Stimulated activated CD4-positive, alpha-beta T cell treated with anti-CD3 and anti-CD28 coated beads, Interleukin-12 subunit alpha, Interleukin-12 subunit beta, amount 100 ng/mL, for 24 hours (primary cell): ENCODE data around the gene VEGFC.

Source experiments
- DNase-seq, 2 experiments: peaks; one replicate each; pipeline ENCODE4 v3.0.0-alpha.2; 2020; ENCODE audit warnings: low read depth in 2 of 2

The VEGFC gene

DNA sequence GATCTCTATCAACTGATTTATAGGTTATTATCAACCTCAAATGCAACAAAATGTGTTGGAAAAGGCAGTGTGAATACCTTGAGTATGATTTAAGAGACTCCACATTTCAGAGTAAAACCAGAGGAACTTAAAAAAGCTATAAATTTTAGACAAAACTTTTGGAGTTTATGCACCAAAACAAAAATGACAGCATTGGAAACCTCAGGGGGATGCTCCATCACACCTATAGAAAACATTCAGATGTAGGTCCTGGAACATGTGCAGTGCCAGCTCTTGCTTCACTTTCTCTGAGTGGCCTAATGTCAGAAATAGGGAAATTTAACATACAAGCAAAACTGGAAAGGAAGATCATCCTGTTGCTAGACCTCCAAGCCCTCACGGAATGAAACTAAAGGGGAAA is 5.8 kb upstream of the VEGFC start:
- DNase-seq, result no peak

DNA sequence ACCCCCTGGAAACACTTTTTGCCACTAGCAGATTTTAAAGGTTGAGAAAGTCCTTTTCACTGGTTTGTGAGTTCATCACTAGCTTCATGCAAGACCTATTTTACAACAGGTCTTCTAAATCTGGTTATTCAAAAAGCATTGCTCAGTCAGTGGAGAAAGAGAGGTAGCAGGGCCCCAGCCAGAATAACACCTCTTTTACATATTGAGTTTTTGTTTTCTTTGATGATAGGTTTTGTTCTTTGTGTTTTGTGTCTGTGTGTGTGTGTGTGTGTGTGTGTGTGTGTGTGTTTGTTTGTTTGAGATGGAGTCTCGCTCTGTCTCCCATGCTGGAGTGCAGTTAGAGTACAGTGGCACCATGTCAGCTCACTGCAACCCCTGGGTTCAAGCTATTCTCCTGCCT is 2.7 kb upstream of the VEGFC start:
- no peak for DNase-seq

DNA sequence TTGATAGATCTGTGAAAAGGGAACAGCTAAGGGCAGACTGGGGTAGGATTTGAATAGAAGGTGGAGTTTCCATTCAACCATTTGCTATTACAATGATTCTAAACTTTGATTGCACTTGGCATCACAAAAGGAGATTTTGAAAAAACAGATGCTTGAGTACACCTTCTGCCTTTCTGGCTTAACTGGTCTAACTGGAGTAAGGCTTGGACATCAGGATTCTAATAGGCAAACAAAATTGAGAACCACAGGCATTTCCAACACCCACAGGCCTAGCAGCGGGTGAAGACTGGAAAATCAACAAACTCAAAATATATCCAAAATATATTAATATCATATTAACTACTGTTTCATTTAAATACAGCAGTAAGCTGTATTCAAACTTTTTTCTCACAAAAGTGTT is 1.9 kb upstream of the VEGFC start:
- no peak for DNase-seq

DNA sequence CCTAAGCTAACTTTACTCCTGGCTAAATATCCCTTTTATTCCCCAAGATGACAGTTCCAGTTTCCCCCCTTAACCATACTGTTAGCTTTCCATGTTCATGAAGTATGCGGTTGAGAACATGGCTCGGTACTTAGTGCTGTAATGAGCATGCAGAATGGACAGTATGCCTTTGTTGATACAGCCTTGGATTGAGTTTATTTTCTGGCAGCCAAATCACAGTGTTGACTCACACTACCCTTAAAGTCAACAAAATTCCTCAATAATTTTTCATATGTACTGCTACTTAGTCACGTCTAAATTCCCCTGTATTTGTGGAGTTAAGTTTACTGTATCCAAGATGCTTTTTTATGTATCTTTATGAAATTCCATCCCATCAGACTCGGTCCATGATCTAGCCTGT is 1.4 kb upstream of the VEGFC start:
- no peak for DNase-seq

DNA sequence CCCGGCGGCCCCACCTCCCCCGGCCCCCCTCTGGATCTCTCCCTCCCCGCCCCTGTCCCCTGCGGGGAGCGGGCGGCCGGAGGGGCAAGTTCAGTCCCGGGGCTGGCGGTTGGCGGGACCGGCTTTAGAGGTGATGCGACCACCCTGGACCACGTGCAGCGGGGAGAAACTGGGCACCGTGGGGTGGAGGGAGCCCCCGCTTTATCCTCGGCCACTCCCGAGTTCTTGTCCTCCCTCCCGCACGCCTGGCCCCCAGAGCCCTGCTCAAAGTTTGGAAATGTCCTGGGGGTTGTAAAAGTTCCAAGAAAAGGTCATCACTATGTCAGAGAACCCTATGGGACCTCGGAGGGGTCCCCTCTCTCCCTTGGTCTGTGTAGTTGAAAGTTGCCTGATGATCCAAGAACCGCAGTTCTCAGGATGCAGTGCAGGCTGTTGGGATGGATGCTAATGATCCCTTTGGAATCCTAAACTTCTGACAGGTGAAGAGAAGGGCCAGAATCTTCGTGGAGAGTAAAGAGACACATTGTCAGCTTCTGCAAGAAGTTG is 411 bp upstream of the VEGFC start:
- DNase-seq, result no peak

DNA sequence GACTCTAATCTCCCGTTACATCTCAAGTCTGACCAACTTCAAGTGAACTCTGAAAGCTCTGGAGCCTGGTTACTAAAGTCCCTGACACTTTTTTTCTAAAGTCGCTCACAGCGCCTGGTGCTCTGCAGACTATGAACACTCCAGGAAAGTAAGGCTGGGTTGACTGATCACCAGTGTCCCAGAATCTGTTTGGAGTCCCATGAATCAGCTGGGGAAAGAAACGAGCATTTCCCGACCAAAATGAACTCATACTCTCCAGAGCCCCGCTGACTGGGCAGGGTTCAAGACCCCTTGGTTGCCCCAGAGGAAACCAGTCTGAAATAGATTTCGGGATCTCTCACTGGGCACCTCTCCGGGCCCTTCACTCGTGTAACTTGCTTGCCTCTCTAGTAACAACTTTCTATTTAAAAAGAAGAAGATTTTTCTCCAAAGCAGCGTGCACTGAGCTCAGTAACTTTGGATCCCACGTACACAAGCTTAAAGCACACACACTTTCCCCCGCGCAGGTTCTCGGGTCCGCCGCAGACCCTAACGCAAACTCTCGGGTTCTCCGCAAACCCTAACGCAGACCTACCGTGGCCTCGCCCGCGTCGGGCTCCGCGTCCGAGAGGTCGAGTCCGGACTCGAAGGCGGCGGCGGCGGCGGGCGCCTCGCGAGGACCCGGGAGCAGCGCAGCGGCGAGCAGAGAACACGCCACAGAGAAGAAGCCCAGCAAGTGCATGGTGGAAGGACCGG is 964 bp downstream of the VEGFC start:
- DNase-seq, result no peak

DNA sequence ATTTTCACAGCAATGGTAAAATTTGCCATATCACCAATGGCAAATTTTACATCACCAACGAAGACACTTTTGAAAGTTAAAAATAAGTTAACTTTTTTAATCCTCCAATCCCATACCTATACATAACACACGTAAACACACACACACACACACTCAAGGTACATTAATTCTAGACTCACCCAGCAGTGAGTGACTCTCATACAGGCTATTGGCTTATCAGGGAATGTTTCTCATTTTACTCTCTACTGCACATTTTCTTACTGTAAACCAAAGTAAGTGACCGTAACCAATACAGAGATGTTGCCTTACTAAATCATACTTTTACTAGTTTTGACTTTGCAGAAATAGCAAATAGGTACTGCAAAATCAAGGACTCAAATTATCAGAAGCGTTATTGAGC is 2.3 kb downstream of the VEGFC start:
- DNase-seq, result no peak

DNA sequence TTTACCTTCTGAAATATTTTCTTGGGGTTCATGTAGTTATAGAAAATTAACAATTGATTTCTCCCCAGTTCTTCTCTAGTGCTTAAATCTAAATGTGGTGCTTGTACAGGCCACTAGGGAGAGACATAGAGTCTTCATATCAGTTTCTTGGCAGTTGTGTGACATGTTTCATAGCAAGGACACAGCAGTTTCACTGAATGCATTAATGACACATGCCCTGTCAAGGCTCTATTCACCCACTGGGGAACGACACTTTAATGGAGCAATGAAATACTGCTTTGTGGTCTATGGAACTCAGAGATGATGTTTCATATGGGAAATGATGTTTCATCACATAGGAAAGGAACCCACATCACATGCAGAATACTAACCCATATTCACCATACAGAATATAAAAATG is 2.8 kb downstream of the VEGFC start:
- DNase-seq, result no peak

DNA sequence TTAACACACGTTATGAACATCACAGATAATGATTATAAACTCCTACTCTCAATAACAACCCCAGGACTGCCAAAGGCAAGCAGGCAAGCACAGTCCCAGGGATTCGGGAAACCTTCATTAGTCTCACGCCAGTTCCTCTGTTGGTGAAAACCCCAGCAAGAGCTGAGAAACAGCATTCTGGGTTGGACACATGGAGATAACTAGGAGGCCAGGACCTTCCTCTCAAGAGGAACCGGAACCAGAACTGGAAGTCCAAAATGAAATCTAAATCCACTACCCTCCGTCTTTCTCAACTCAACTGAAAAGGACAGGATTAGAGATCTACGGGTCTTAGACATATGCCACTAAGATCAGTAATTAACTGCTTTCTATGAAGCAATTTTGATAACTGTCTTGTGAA is 3.8 kb downstream of the VEGFC start:
- DNase-seq, result no peak

DNA sequence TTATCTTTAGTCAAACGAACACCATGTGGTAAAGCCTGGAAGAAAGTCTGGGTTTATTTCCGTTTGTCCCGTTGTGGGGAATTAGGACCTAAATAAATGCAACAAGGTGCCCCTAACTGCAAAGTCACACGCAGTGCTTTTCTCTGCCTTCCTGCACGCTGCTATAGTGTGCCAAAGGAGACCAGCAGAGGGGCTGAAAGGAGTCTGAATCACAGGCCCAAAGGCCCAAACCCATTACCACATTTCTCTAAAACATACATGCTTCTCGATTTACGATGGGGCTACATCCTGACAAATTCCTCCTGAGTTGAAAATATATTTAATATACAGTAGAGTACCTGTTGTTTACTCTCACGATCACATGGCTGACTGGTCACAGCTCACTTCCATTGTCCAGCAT is 4.5 kb downstream of the VEGFC start:
- no peak for DNase-seq

DNA sequence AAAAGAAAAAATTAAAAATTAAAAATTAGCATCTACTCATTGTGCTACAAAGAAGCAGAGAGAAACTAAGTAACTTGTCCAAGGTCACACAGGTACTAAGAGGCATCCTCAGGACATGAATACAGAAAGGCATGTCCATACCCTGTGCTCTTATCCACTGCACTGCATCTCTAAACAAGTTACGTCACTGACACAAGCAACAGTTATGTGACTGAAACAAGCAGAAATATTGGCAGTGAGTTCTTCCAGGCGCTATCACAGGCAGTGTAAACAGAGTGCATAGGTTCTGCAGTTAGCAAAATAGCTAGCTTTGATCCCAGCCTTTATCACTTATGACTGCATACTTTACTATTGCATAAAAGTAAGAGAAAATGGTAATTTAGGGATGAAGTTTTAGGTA is 7.9 kb downstream of the VEGFC start:
- DNase-seq, result no peak

DNA sequence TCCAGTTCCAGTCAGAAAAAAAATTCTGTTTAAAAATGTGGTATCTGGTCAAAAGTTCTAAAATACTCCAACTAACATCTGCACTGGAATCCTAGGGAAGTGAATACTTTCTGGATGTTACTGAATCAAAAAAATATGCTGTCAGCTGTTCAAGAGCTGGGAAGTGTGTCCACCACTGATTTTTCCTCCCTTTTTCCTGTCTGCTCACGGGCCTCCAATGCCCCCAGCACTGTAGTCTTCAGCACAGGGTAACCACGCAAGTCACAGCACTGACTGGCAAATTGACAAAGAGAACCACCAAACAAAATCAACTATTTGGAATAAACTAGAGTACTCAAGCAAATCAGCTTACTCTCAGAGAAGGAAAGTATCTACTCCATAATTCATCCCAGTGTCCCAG is 9.9 kb downstream of the VEGFC start:
- no peak for DNase-seq

DNA sequence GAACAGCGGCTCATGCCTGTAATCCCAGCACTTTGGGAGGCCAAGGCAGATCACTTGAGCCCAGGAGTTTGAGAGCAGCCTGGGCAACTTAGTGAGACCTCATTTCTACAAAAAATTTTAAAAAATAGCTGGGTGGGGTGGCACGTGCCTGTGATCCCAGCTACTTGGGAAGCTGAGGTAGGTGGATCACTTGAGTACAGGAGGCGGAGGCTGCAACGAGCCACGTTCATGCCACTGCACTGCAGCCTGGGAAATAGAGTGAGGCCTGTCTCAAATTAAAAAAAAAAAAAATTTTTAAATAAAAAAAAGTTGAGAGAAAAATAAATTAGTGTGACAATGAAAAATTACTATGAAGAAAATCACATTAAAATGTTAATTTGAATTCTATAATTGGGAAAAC is 10.5 kb downstream of the VEGFC start:
- no peak for DNase-seq

DNA sequence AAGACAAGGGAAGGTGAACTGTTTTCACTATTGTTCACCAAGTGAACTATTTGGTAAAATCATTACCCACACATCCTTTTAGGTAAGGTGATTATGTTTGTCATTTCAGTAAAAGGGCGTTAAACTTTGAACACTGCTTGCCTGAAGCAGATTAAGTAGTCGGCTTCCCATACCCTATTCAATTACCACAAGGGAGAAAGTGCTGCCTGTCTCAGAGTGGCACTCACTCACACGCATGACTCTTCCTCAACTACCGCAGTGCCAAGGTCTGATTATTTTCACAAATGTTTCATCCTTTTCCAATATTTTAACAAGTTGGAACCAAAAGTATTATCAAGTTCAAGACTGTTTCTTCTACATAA is 11.0 kb downstream of the VEGFC start:
- no peak for DNase-seq

DNA sequence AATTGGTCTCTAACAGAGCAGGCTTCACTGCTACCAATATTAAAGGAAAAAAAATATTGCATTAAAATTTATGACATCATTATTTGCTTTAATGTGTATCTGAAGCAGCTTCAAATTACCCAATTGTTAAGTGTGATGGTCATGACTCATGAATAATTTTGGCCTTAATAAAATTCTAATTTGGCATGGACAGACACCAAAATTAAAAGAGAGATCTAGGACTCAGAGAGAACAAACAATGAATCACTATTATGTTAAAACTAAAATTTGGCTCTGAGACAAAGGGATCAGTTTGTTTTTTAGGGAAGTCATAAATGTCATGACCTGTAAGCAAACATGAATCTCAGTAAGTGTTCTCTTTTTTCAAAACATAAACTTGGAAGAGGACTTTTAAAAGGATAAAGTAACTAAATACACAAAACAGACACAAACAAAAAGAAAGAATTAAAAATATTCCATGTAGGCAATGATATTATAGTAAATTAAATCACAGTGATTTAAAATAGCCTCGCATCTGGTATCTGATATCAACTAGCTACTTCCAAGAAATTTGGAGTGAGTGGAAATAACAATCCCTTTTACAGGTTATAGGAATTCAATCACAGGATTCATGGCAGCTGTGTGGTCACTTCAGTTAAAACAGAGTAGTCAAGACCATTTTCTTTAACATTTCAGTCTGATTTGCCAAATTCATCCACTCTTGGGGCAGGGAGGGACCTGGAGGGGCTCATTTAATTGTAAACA is 11.6 kb downstream of the VEGFC start:
- DNase-seq, result no peak

DNA sequence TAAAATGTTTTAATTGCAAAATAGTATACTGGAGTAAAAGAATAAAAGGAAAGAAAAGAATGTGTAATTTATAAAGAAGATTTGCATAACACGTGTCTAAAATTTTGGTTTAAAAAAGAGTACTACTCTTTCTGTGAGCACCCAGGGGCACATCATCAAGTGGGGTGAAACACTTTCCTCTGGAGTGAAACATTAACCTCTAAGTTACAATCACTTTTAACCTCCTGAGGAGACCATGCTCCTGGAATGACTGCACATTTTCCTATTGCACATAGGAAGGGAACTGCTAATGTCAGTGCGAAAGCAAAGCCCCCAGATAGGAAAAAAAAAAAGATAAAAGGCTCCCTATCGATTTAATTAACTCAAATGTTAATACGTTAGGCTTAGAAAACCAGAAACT is 13.3 kb downstream of the VEGFC start:
- DNase-seq, result no peak

DNA sequence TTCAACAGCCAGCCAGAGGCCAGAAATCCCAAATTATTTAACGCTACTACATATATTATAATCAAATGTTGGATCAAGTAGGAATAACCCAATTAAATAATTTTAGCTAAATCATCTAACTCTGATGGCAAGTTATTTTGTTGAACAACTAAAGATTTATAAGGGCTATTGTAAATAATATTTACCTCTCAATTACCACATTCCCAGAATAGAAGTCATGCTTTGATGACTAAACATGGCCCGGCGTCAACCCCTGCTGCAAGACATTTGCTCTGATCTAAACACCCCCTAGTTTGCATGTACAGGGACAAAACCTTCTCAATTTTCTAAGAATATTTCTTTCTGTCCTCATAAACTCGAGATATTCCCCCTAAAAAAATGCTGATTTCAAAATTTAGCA is 14.2 kb downstream of the VEGFC start:
- DNase-seq, result no peak

DNA sequence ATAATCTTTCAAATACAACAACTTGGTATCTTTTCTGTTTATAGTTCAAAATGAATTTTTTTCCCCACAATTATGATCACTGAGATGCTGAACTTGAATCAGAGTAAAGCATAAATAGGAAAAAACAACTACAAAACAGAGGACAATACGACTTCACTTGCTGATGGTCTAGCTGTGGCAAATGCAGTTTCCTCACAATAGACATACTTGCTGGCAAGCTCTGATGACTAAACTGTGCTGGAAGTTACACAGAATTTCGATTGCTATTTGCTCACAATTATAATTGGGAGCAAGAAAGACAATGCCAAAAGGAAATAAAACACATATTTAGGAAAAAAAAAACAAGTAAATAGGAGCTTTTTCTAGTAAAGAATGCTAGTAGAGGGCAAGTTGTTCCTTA is 14.7 kb downstream of the VEGFC start:
- DNase-seq, result no peak

DNA sequence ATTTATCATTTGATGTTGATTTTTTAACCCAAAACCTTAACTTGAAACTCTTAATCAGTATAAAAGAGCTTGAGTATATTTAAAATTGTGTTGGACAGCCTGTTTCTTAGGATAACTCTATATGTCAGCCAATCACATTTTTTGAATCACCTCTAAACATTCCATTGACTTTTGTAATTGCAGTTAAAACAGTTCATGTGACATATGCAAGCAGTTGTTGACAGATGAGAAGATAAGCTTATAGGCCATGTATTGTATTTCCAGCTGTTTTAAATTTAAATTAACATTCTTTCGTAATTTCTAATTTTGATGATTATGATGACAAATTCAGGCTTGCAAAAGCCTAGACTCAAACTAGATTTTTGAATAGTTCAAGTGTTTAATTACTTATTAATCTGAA is 17.4 kb downstream of the VEGFC start:
- DNase-seq, result no peak

DNA sequence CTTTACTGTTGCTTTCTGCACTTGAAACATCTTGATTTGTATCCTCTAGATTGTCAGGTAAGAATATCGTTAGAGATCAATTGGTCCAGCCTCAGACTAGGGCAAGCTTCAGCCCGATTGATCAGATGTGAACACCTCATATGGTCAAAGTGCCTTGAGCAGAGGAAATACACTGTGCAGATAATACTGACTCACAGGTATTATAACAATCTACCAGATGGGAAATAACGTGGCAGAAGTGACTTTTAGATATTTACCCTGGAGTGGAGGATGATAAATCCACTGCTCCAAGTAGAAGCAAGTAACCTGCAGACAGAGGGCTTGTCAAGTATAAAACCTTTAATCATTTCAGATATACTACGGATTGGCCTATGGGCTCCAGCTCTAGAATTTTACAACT is 17.9 kb downstream of the VEGFC start:
- no peak for DNase-seq

DNA sequence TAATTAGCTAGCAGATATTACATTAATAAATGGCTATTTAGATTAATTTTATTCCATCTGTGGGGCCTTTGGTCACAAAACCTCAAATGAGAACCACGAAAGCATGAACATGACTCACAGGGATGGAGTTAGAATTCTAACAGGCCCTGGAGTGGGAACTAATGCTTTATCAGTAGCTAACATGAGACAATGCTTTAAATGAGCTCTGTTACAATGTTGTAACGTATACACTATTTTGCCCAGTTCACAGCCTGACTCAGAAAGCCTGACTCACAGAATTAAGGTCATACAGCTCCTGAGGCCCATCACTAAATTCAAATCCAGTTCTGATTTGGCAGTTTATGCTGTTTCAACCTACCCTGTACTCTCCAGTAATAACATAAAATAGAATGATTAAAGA is 23.2 kb downstream of the VEGFC start:
- no peak for DNase-seq

DNA sequence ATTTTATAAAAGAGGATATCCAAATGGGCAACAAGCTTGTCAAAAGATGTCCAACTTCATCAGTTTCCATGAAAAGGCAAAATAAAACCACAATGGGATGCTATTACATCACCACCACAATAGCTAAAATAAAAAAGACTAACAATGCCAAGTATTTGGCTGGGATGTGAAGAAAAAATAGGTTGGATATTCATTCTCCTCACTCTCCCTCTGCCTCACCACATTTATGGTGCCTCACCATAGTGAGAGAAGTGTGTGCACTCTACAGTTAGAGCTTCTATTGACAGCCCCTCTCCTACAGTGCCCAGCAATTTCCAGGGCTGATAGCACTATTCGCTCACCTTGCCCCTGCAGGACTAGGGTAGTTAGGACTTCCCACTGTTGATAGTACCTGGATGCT is 25.5 kb downstream of the VEGFC start:
- DNase-seq, result no peak

DNA sequence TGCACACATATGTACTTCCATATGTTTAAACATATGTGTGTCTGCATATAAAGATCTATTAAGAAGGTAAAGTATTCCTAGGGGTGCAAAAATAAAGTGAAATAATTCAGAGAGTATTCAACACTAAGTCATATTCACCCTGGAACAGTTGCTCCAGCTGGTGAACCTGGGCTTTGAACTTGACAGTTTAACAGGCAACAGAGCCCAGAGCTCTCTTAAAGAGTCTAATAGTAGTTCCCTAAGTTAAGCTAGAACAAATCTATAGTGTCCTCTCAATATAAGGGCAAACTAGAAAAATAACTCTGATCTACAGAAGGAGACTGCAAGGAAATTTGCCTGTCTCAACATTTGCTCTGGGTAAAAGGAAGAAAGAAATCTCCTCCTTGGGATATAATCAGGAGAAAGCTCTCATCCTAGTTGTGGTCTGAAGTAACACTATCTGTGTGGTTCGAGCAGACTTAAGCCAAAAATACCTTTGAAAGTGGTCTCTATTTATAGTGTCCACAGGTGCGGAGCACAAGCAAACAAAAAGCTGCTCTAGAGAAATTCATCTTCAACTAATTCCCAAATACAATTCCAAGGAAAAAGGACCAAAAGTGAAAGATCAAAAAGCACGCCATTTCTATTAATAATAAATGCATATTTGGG is 29.9 kb downstream of the VEGFC start:
- DNase-seq, result no peak
